Measurements from ENCODE around the gene CNTNAP3.
"Not testable (repeated sequence)": the region's sequence is repeated elsewhere in the genome, so short reads cannot be mapped to it uniquely, and the experiment has no call there.

The CNTNAP3 gene

DNA sequence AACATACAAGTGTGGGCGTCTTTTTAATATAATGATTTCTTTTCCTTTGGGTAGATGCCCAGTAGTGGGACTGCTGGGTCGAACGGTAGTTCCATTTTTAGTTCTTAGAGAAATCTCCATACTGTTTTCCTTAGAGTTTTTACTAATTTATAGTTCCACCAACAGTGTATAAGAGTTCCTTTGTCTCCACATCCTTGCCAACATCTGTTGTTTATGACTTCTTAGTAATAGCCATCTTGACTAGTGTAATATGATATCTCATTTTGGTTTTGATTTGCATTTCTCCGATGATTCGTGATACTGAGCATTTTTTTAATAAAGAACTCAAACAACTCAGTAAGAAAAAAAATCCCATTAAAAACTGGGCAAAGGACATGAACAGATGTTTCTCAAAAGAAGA lies 225.0 kb downstream of the CNTNAP3 start:
- not testable (repeated sequence) for DNase-seq

DNA sequence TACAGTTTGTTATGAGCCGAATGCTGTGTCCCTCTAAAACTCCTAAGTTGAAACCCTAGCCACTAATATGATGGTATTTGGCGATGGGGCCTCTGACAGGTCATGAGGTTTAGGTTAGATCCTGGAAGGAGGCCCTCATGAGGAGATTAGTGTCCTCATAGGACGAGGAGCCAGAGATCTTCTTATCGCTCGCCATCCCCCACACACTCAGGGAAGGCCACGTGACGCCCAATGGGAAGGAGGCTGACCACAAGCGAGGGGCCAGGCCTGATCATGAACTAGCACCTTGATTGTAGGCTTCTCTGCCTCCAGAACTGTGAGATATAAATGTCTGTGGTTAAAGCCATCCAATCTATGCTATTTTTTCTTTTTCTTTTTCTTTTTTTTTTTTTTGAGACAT lies 233.5 kb downstream of the CNTNAP3 start:
- not testable (repeated sequence) for DNase-seq

DNA sequence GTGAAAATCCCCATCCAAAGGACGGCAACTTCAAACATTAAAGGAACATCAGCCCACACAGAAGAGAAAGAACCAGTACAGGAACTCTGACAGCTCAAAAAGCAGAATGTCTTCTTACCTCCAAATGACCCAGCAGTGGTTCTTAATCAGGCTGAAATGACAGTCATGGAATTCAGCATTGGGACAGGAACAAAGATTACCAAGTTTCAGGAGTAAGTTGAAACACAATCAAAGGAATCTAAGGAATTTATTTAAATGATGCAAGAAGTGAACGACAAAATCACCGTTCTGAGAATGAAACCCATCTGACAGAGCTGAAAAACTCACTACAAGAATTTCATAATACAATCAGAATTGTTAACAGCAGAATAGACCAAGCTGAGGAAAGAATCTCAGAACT lies 241.1 kb downstream of the CNTNAP3 start:
- DNase-seq = not testable (repeated sequence)

DNA sequence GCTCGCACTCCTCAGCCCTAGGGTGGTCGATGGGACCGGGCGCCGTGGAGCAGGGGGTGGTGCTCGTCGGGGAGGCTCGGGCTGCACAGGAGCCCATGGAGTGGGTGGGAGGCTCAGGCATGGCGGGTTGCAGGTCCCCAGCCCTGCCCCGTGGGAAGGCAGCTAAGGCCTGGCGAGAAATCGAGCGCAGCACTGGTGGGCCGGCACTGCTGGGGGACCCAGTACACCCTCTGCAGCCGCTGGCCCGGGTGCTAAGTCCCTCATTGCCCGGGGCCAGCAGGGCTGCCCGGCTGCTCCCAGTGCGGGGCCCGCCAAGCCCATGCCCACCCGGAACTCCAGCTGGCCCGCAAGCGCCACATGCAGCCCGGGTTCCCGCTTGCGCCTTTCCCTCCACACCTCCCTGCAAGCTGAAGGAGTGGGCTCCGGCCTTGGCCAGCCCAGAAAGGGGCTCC lies 245.6 kb downstream of the CNTNAP3 start:
- not testable (repeated sequence) for DNase-seq

DNA sequence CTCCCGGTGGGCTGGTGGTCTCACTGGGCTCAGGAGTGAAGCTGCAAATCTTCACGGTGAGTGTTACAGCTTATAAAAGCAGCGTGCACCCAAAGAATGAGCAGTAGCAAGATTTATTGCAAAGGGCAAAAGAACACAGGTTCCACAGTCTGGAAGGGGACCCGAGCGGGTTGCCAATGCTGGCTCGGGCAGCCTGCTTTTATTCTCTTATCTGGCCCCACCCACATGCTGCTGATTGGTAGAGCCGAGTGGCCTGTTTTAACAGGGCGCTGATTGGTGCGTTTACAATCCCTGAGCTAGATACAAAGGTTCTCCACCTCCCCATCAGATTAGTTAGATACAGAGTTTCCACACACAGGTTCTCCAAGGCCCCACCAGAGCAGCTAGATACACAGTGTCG lies 246.2 kb downstream of the CNTNAP3 start:
- not testable (repeated sequence) for DNase-seq

DNA sequence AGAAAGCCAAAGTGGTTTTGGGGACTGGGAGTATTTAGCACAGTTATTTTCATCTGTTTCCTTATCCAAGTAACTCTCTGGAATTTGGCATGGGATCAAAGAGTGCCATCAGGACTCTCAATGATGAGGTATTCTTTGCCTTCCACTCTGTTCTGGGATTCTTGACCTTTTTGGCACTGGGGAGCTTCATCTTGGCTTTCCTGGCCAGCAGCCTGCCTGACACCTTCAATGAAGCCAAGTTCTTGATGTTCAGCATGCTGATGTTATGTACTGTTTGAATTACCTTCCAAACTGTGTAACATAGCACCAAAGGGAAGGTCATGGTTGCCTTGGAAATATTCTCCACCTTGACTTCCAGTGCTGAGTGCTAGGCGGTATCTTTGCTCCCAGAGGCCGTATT lies 248.8 kb downstream of the CNTNAP3 start:
- DNase-seq = not testable (repeated sequence)

DNA sequence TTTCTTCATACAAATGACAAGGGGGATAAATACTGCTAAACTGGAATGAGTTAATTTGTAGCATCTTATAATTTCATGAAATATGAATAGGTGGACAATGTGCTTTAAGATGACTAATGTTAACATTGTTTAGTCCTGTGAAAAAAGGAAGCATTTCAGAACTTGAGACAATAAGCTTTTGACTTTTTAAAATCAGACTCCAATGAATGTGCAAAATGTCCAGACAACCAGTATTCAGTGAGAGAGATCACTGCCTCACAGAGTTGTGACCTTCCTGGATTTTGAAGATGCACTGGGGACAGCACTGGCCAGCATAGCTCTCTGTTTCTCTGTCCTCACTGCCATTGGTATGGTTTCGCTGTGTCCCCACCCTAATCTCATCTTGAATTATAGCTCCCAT lies 249.7 kb downstream of the CNTNAP3 start:
- DNase-seq = not testable (repeated sequence)

DNA sequence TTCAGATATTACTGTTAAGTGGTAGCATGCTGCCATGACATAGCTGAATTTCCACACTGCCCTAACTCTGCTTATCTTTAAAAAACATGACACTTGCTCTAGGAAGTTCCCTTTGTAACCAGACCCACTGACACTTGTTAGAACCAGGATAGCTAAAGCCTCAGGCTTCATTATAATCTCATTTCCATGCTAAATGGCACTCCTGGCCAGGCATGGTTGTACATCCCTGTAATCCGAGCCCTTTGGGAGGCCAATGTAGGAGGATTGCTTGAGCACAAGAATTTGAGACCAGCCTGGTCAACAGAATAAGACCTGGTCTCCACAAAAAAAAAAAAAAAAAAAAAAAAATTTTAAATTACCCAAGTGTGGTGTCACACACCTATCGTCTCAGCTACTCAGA lies 254.1 kb downstream of the CNTNAP3 start:
- DNase-seq = not testable (repeated sequence)

DNA sequence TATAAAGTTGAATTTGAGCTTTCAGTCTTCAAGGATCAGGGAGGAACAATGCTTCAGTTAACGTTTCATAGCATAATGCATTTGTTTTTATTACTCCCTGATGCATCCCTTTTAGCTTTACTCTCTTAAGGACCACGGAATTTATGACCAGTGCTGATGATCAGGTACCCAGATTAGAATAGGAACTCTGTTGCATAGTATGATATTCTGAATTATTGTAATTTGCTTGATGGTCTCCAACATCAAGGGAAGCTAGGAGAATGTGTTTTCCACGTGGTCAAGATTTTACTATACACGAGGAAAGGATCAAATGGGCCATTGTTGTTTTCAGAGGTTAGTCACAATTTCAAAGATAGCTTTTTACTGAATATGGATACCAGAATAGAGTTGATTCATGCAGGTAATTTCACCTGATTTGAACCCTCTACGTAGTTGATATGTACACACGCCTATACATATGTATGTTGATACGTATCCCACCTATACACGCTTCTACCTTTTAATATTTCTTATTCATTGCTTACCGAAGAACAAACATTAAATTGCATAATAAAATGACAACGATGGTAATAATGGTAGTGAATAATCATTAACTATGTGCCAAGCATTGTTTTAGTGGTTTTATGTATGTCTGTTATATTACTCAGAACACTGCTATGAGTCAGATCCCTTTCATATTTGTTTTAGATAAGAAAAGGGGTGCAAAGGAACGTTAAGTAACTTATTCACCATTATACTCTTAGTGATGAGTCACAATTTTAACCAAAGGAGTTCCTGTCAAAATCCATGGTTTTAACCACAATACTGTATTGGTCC lies 257.6 kb downstream of the CNTNAP3 start:
- DNase-seq = not testable (repeated sequence)

DNA sequence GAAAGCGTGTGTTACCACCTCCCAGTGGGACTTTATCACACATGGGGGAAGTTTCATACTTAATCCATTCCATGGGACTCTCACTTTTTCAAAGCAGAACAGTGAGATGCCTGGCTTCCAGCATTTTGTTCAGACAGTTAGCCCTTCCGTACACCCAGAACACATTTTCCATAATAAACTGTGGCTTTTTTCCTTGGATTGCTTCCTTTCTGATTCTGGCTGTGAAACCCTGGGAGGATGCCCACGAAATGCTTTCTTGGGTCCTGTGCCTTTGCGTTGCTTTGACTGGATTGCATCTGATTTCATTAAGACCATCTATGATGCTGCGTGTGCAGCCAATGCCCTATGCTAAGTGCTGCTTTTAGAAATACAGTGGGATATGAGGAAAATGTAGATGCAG lies 259.1 kb downstream of the CNTNAP3 start:
- DNase-seq = not testable (repeated sequence)

DNA sequence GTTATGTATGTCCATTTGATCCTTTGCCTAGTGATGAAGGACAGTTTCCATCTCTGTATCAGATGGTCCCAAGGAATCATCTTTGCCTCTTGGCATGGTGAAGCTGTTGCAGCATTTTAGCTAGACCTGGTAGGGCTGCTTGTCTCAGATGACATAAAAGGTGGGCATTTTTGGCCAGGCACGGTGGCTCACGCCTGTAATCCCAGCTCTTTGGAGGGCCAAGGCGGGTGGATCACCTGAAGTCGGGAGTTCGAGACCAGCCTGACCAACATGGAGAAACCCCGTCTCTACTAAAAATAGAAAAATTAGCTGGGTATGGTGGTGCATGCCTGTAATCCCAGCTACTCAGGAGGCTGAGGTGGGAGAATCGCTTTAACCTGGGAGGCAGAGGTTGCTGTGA lies 259.8 kb downstream of the CNTNAP3 start:
- not testable (repeated sequence) for DNase-seq

DNA sequence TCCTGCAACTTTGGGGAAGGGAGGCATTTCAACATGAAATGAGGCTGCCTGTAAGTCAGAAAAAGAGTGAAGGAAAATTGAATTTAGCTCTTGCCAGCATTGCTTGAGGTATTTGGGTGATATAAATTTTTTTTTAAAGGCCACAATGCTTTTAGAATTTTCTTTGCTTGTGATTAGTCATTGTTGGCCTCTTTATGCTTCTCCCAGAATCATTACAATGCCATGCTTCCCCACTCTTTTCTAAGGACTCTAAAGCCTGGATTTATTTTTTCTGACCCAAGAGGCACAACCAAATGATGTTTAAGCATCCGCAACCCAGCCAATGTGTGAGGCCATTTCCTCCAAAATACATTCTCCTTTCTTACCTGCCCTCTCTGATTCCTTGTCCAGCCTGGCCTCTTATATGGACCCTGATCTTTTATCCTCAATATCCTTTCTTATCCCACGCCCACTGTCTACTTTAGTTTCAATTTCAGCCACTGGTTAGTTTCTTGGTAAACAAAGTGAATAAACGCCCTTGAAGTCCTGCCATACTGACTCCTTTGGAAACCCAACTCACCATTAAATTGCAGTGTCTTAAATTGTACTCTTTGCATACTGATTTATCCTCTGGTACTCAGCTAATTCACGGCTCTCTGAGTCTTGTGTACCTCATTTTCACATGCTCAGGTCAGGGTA lies 261.9 kb downstream of the CNTNAP3 start:
- not testable (repeated sequence) for DNase-seq
